HG03139 (cell line): ENCODE data around the gene NEUROG1.
"Not testable (repeated sequence)": the region's sequence is repeated elsewhere in the genome, so short reads cannot be mapped to it uniquely, and the experiment has no call there.

Experiments
- ATAC-seq: cut with Tn5 transposase; IDR thresholded peaks from one replicate; pipeline ENCODE4 v1.9.1; 2021; ENCODE audit not compliant: unreplicated experiment

The NEUROG1 gene

DNA sequence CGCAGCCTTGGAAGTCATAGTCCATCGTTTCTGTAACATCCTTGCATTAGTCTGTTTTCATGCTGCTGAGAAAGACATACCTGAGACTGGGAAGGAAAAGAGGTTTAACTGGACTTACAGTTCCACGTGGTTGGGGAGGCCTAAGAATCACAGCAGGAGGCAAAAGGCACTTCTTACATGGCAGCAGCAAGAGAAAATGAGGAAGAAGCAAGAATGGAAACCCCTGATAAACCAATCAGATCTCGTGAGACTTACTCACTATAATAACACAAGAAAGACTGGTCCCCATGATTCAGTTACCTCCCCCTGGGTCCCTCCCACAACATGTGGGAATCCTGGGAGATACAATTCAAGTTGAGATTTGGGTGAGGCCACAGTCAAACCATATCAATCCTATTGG is 40.2 kb downstream of the NEUROG1 start:
- not testable (repeated sequence) for ATAC-seq

DNA sequence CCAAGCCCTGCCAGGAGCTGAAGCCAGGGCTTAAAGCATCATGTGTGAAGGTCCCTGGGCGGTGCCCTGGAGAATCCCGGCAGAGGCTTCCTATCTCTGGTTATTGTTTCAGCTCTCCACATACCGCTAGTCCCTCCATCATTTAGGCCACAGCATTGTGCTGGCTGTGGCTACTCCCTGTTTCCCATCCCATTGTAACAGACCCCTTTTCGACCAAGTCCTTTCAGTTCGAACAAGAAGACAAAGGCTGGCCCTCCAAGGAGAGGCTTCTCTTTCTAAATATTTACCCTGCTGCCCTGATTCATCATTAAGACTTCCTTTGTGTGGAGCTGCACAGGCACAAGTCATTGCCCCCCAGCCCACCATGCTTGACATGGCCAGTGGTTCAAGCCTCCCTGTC is 41.6 kb downstream of the NEUROG1 start:
- ATAC-seq = no peak

DNA sequence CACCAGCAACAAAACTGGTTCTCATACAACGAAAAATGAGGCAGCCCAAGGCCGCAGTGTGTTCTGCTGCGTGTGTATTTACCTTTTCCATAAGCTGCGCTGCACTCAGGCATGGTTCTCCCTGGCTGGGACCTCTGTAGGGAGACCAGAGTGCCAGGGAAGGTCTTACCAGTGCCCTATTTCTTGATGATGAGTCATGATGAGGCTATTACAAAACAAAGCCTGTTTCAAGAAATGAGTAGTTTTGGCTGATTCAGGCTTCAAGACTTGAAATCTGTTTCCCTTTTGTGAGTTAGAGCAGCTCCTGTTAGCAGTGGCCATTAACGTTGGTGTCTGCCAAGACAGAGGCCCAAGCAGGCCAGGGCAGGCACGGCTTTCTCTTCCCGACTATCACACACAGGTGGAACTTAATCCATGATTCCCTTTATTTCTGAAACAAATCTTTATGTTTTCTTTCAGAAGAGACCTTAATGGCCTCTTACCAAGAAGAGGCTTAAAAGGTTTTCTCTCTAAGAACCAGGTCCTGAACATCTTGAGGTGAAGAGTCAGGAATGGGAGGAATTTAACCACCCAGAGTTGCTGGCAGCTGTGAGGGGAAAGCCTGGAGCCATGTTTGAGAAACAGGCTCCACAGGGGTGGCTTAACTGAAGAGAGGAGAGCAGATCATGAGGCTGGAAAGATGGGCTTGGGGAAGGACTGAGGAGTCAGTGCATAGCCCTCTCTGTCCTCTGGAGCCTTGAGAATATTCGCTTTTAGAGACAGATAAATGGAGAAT is 42.2 kb downstream of the NEUROG1 start:
- ATAC-seq = no peak

DNA sequence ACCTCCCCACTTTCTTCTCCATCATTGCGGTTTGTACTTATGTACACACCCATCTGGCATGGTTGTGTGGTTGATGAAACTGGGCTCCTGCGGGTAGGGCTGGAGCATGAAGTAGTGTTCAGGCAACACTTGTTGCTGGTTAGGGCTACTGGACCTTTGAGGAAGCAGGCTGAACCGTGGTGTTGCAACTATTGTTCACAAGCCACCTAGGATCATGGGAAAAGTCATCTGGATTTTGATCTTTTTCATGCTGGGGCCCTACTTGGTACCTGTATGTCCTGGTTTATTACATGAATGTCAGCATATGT is 43.5 kb downstream of the NEUROG1 start:
- ATAC-seq = no peak

DNA sequence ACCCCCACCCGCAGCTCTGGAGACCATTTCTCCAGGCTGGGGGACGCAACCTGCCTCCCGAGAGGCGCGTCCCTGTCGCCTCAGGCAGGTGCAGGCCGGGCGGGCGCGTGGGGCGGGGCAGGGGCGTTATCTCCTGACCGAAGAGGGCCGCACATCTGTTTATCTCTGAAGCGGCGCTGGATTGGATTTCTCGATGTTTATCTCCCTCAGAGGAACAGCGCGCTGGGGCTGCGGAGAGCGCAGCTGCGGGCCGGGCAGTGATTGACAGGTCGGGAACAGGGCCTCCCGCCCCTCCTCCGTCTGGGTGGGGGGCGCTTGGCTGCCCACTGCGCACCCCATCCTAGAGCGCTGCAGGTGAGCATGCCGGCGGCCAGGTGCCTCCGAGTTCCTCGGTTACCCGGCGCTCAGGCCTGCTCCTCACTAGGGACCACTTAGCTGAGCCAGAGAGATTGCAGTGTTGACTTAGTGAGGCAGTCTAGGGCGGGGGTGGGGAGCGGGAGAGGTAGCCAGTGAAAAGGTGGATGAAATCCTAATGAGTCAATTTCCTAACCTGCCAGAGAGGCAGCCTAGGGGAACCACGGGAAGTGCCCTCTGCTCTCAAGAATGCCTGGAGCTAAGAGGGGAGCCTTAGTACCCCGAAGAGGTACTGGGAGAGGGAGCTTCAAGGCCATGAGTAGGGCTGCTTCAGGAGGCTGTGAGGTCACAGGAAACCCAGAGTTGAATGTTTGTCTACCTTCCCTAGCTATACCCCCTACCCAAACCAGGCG is 44.0 kb downstream of the NEUROG1 start:
- no peak for ATAC-seq

DNA sequence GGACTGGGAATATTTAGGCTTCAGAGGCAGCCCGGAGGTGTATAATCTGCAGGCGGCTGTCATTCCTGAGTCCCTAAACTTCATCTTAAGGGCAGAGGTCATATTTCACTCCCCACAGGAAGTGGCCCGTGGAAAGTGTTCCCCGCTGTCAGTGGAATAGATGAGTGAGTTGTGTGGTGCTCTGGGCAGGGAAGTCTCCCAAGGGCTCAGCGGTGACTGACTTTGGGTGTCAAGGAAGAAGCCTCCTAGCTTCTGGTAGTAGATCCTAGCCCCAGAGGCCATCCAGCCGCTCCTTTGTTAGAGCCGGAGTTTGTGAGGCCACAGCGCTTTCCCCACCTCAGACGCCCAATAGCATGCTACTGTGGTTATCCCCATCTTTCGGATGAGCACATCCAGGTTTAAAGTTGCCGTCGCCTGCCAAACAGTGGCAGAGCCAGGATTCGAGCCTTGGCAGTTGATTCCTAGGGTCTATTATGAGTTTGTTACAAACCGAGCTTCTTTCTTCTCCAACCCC is 44.7 kb downstream of the NEUROG1 start:
- no peak for ATAC-seq

DNA sequence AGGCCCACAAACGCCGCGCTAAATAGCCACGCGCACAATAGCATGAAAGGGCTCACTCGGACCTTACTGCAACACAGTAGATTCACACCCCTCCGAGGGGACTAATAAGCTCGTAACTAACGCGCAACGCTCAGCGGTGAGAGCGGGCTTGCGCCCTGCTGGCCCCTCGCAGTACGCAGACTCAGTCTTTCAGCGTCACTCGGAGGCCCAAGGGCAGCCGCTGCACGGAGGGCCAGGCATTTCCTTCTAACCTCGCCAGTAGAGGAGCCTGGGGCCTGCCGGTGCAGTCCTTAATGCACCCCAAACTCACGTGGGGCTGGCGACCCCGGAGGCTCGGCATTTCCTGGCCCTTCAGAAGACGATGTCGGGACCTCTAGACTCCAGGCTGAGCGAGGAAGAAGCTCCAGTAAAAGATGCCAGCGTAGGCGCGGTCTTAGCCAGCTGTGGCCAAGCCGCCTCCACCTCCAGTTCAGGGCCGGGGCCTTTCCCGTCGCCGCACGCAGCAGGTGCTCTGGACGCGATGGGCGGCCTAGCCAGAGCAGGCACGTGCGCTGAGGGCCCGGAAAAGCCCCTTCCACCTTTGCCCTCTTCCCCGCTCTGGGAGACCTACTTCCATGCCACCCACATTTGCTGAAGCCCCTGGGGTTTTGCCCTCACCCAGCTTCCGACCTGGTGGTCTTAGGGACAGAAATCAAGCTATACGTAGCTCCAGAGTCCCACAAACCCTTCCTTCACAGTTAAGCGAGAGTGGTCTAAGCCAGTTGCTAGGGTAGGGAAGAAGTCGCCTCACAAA is 45.3 kb downstream of the NEUROG1 start:
- ATAC-seq = no peak

DNA sequence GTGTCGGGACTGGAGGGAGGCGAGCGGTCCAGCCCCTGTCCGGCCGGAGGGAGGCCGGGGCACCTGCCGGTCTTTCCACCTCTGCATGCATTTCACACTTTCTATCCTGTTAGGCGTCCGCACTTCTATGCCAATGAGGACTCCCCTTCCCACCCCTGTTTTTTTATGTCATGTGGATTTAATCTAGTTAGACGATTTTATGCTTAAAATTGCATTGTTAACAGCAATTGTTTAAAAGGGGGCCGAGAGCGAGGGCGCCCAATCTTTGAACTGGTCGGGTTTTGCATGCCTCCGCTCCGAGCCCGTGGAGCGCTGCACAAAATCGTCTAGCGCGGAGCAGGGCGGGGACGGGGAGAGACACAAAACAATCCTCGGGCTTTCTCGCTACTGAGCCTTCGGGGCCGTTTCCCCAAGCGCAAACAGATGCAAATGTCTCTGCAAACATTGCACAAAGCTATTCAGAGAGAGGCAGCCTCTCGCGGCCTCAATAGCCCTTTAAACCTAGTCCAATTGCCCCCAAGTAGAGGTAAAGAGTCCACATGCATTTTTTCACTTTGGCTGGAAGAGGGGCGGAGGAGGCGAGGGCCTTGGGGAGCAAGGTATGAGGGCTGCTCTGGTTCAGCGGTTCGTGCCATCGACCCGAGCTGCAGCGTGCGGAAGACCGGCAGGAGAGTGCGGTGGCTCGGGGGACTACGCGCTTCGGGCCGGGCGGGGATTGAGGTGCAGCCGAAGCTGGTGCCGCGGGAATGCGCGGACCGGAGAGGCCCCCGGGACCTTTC is 46.1 kb downstream of the NEUROG1 start:
- no peak for ATAC-seq

DNA sequence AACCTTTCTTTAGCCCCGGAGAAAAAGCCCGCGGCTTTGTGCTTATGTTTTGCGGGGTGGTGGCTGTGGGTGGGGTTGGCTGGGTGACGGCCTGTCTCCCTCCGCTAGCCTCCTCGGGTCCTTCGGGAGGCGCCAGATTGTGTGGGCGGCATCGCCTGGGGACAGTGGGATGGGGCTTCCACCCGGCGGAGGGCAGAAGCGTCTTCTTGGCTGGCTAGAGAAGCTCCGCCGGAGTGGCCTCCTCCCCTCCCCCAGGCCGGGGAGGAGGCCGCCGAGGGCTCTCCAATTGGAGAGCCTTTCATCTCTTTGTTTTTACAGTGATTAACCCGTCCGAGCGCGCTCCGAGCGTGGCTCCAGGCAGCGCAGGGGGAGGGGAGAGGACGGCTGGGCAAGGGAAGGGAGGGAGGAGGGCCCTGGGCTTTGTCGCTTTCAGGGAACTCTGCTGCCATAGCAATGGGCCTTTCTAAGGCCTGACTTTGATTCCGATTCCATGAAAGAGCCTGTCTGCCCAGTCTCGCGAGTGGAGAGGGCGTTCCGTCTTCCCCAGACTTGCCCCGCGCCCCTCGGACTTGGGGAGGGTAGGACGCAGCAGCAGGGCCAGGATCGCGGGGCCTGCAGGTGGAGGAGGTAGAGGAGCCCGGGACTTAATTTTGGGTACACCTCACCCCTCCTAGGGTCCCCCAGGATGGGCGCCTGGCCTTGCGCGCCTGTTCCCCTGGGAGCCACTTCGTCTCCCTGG is 46.9 kb downstream of the NEUROG1 start:
- no peak for ATAC-seq

DNA sequence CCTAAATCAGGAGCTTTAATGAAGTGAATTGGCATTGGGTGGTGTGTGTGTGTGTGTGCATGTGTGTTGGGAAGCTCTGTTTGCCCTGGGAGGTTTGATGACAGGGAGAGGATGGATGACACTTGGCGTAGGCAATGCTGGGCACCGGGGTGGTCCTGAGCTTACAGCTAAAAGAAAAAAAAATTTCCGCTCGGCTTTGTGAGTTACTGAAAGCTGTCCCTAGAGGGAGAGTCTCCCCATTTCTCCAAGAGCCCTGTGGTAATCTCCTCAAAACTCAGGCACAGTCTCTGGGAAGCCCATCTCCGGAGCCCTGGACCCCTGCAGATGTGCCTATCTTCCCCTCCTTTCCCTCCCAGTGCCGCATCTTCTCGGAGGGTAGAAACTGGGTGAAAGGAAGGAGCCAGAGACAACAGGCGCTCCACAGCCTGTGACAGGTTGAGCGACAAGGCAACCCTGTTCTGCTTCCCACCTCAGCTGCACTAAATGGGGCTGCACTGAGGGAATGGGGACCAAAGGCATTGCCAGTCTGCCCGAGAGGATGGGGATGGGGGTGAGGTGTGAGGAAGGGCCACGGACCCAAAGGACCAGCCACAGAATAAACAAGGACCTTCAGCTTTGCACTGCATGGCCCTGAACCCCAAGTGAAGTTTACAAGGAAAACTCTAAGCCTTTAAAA is 47.8 kb downstream of the NEUROG1 start:
- ATAC-seq = no peak

DNA sequence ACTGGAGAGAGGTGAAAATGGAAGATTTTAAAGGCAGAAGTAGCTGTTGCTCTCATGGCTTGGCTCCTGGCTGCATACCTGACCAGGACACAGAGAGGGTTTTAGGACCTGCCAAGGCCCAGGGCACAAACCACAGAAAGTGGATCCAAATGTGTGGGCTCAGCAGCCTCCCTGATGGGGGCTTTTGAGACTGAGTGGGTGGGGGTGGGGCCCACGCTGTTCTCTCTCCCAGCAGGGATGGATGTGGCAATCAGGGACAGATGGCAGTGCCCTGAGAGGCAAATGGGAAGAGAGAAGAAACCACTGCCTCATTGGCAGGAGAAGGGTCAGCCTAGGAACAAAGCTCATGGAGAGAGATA is 48.7 kb downstream of the NEUROG1 start:
- no peak for ATAC-seq

DNA sequence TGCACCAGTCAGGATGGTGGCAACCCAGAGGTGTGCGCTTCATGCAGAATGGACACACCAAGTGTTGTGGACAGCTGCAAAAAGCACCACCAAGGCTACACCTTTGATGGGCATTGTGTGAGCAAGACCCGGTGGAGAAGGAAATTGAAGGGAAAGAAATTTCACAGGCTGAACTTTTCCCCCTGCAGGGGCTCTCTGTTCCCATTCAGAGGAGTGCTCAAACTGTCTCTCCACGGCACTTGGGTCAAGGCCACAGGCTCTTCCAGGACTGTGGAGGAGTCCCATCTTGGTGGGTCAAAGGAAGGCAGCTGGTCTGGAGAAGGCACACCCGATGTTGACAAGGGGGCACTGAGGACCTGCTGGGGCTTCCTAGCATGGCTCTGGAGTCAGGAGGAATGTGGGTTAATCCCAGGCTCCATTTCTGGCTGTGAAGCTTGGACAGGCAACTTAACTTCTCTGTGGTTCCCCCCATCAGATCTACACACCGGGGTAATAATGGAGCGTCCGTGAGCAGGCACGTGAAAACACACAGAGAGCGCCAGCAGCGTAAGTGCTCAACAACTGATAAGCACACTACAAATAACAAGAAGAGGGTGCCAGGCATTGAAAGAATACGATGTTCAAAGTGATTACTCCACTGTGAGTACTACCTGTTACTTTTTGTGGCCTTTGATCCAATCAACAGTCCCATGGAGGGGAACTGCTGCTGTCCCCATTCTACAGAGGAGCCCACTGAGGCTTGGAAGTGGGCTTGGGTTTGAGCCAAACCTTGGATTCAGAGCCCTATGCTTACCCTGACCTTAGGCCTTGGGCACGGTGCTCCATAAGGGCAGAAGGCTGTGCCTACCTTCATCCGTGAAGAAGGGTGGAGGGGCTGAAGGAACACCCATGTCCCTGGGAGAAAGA is 49.4 kb downstream of the NEUROG1 start:
- no peak for ATAC-seq

DNA sequence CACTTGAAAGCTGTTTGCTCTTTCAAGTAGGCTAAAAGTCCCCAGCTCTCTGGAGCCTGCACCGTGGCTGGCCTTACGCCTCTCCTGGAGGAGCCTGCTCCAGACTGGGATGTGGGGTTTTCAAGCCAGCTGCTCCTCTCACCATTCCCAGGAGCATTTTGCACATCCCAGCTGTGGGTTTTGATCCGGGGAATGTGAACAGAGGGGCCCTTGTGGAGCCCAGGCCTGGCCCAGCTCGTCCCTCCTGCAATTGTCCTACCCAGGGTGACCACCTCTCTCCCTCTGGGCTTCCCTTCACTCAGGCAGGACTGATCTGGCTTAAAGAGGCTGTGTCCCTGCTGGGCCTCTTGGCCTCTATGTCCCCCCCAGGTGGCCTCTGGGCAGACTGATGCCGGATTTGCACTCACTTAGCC is 51.1 kb downstream of the NEUROG1 start:
- ATAC-seq = no peak
